ENCODE results near the gene MYT1. TPM values are rescaled to one million over a fixed set of nuclear protein-coding genes. Genes with fewer than 3 reads are reported as not detected.

Gene MYT1
- total RNA-seq, 1 donor from 2014 or later = 2.3 TPM

GRCh38 chr20:64242797-64243475, 78.7 kb downstream of the MYT1 start:
- no peaks in the 10 kb centered on the region for H3K27me3 Mint-ChIP-seq
- H3K4me1 Mint-ChIP-seq (ENCODE audit: low read depth) = no peaks in the 10 kb centered on the region
- H3K4me3 Mint-ChIP-seq (ENCODE audit: low read depth) = no peak overlapping the region
- H3K27ac Mint-ChIP-seq = no peak overlapping the region
- DNase-seq (ENCODE audit: low spot score, unreplicated experiment) = no peak
- TF ChIP-seq, protein P1, sequence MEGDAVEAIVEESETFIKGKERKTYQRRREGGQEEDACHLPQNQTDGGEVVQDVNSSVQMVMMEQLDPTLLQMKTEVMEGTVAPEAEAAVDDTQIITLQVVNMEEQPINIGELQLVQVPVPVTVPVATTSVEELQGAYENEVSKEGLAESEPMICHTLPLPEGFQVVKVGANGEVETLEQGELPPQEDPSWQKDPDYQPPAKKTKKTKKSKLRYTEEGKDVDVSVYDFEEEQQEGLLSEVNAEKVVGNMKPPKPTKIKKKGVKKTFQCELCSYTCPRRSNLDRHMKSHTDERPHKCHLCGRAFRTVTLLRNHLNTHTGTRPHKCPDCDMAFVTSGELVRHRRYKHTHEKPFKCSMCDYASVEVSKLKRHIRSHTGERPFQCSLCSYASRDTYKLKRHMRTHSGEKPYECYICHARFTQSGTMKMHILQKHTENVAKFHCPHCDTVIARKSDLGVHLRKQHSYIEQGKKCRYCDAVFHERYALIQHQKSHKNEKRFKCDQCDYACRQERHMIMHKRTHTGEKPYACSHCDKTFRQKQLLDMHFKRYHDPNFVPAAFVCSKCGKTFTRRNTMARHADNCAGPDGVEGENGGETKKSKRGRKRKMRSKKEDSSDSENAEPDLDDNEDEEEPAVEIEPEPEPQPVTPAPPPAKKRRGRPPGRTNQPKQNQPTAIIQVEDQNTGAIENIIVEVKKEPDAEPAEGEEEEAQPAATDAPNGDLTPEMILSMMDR (IDR thresholded peaks at IDR 0.05; ENCODE audit: unreplicated experiment) = no peak
- no peaks in the 10 kb centered on the region for H3K9me3 Mint-ChIP-seq (ENCODE audit: low read depth)
- no peaks in the 10 kb centered on the region for H3K36me3 Mint-ChIP-seq (ENCODE audit: insufficient read depth)

DNA sequence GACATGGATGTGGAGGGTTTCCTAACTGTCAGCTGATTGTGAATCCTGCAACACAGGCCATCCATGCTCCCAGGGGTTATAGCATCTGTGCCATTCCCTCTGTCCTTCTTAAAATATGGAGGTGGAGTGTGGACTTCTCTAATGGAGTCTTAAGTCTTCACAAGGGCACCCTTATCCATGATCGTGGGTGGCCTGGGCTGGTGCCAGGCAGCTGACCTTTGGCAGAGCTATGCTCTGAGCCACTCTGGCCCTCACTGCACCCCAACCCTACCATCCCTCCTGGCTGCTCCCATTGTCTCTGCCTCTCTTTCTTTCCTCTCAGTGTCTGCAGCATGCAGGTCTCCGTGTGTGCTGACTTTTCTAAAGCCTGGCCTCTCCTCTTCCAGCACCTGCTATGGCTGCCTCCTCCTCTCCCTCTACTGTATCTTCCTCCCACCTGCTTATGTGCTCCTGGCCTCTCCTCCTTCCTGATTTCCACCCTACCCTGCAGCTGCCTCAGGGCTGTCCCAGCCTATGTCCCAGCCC, 80.1 kb downstream of the MYT1 start:
- no peak for DNase-seq (ENCODE audit: low spot score, unreplicated experiment)
- Mint-ChIP-seq H3K27ac (no peak overlapping the region), H3K9me3 (ENCODE audit: low read depth) (no peaks in the 10 kb centered on the region), H3K27me3 (no peaks in the 10 kb centered on the region), H3K36me3 (ENCODE audit: insufficient read depth) (no peaks in the 10 kb centered on the region), H3K4me1 (ENCODE audit: low read depth) (no peaks in the 10 kb centered on the region), H3K4me3 (ENCODE audit: low read depth) (no peak overlapping the region)
- TF ChIP-seq, protein P1 (IDR thresholded peaks at IDR 0.05; ENCODE audit: unreplicated experiment) = no peak

- Mint-ChIP-seq H3K36me3 (ENCODE audit: insufficient read depth) (no peaks in the 10 kb centered on the region), H3K27me3 (no peaks in the 10 kb centered on the region), H3K4me3 (ENCODE audit: low read depth) (no peak overlapping the region), H3K9me3 (ENCODE audit: low read depth) (no peaks in the 10 kb centered on the region), H3K27ac (no peak overlapping the region), H3K4me1 (ENCODE audit: low read depth) (no peaks in the 10 kb centered on the region)
- TF ChIP-seq, protein P1 (IDR thresholded peaks at IDR 0.05; ENCODE audit: unreplicated experiment) = no peak
- no peak for DNase-seq (ENCODE audit: low spot score, unreplicated experiment)
Measured at GRCh38 chr20:64244870-64245603, 80.8 kb downstream of the MYT1 start.

DNA sequence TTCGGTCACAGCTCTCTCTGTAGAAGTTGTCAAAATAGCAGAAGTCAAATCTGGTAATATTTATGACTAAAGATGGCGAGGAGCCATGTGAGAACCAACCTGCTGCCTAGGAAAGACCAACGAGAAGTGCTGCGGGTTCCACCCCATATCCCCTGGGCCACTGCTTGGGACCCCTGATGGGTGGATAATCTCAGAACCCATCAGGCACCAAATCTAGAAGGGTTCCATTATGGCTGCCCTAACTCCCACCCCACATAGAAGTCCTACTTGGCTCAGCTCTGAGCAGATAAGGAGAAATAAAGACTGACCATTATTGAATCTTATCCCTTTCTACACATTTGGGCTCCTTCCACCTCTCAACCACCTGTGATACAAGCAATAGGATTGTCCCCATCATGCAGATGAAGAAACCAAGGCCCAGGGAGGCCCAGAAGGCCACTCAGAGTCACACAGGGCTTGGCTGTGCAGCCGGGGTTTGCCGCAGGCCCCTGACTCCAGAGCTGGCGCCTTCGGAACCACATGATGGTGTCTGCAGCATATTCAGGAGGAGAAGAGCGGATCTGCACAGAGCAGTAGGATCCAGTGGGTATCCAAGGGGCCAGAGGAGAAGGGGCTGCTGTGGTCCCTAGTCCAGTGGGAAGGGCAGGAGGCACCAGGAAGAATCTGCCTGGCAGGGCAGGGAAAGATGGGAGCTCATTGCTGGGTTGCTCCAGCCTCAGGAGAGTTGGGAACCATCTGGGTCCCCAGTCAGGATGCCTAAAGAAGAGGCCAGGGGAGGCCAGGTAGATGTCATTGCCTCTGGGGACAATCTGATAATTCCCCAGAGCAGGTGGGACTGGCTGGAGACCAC, 81.7 kb downstream of the MYT1 start:
- H3K36me3 Mint-ChIP-seq (ENCODE audit: insufficient read depth) = no peaks in the 10 kb centered on the region
- TF ChIP-seq, protein P1 (IDR thresholded peaks at IDR 0.05; ENCODE audit: unreplicated experiment) = no peak
- H3K9me3 Mint-ChIP-seq (ENCODE audit: low read depth) = no peaks in the 10 kb centered on the region
- DNase-seq (ENCODE audit: low spot score, unreplicated experiment) = no peak
- no peaks in the 10 kb centered on the region for H3K27me3 Mint-ChIP-seq
- H3K27ac Mint-ChIP-seq = no peak overlapping the region
- no peak overlapping the region for H3K4me3 Mint-ChIP-seq (ENCODE audit: low read depth)
- no peaks in the 10 kb centered on the region for H3K4me1 Mint-ChIP-seq (ENCODE audit: low read depth)

Data from progenitor cell of endocrine pancreas (in vitro differentiated cells).